GM18502 (cell line): ENCODE measurements around the gene FBL.

Experiments used
- ATAC-seq: cut with Tn5 transposase; IDR thresholded peaks from one replicate; pipeline ENCODE4 v1.9.1; 2021; ENCODE audit warnings: mild to moderate bottlenecking; ENCODE audit not compliant: unreplicated experiment, poor library complexity

FBL gene

GRCh38 chr19:39843919-39844793 lies 2.0 kb downstream of the FBL start:
- no peak for ATAC-seq

DNA sequence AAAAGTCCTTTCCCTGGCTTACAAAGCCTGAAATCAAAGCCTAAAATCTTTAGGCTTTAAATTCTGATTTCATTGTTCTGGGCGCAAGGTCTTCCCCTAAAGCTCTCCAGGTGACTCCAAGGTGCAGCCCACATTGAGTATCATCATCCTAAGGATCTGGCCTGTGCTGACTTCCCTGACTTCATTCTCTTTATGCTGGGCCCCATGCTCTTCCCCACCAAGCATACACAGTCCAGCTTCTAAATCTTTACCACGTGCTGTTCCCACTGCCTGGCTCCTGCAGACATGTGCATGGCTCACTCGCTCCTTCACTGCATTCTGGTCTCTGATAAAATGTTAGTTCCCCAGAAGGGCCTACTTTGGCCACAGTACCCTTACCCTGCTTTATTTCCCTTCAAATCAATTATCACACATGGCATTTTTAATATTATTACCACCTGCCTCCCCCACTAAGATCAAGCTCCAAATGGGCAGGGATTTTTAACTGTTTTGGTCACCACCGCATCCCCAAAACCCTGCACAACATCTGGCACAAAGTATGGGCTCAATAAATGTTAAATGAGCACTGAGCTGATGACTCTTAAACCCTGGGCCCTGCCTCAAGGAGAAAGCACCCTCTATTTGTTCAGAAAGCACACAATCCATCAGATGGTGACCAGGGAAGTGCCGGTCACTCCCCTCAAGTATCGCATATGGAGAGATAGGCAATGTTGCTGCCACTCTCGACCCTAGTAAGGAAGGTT lies 3.3 kb downstream of the FBL start:
- ATAC-seq = no peak

DNA sequence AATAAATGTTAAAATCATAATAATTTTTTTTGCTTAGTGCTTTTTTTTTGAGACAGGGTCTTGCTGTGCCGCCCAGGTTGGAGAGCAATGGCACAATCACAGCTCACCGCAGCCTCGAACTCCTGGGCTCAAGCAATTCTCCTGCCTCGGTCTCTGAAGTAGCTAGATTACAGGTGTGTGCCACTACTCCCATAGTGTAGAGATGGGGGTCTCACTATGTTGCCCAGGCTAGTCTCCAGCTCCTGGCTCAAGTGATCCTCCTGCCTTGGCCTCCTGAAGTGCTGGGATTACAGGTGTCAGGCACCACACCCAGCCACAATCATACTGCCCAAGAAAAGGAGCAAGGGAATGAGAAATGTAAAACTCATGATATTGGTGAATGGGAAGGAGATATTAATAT lies 5.1 kb downstream of the FBL start:
- ATAC-seq = no peak

- no peak for ATAC-seq
Measured at GRCh38 chr19:39840492-39840891, 5.7 kb downstream of the FBL start.

GRCh38 chr19:39839678-39840327 lies 6.4 kb downstream of the FBL start:
- ATAC-seq = no peak

DNA sequence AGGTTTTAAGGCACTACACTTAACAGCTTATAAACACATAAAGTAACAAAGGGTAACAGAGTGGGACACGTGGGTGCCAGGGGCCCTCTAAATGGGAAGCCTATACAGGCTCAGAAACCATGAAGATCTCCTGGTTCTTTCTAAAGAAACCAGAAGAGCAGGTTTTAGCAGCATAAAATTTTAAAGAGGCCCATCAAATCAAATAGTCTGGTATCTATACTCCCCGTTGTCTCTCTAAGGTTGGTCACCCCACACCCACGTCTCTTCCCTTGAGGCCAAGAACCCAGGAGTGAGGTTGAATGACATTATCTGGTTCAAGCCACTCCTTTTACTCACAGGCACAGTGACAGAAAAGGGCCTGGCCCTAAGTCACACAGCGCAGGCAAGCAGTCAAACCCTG lies 7.6 kb downstream of the FBL start:
- ATAC-seq = no peak

DNA sequence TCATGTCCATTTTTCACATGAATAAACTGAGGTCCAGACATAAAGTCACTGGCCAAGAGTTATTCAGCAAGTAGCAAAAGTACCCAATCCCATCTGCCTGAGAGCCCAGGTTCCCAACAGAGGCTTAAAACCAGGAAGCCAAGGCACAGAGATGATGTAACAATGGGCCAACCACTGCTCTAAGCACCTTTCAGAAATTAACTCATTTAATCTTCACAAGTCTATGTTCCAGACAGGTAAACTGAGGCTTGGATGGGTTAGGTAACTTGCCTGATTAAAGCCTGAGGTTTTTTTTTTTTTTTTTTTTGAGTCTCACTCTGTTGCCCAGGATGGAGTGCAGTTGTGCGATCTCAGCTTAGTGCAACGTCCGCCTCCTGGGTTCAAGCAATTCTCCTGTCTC lies 8.2 kb downstream of the FBL start:
- ATAC-seq = no peak

GRCh38 chr19:39834287-39834841 lies 11.8 kb downstream of the FBL start:
- ATAC-seq = peak; percentile 1

GRCh38 chr19:39833464-39834286 lies 12.5 kb downstream of the FBL start, which contains the start of gene DYRK1B:
TSS of gene DYRK1B (minus strand) at chr19:39834162. CDS start at chr19:39831867, 2,295 bp downstream.
- peak; percentile 87 for ATAC-seq

- peak; percentile 12 for ATAC-seq
Measured at GRCh38 chr19:39833160-39833463, 13.1 kb downstream of the FBL start.

DNA sequence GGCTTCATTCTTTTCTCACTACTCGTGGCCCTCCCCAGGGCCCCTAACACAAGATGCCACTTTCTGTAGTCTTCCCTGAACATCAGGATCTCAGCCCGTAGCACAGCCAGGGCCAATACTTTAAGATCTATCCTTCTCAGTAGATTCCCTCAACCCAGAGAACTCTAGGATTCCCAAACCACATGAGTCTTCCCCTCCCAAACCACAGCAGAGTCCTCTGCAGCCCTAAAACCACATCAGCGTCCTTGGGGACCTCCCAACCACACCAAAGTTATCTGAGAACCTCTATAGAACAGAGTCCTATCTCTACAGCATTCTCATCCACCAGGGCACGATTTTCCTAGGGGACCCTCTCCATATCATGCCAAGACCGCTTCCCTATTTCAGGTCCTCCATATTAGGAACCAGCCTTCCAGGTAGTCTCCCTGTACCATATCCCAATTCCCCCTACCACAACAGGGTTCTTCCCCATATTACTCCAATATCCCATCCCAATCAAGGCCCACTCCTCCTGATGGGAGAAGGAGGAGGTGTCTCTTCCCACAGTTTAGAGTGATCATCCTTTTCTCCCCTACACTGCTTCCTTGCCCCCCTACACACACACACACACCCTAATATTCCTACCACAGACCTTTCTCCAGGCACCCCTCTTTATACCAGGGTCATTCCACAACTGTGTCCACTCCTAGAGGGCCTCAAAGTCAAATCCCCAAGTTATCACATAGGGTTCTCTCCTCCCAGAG lies 13.7 kb downstream of the FBL start:
- ATAC-seq = no peak

GRCh38 chr19:39831679-39832078 lies 14.5 kb downstream of the FBL start:
- no peak for ATAC-seq

GRCh38 chr19:39830847-39831246 lies 15.3 kb downstream of the FBL start:
- no peak for ATAC-seq

- no peak for ATAC-seq
Measured at GRCh38 chr19:39830406-39830805, 15.8 kb downstream of the FBL start.

GRCh38 chr19:39829702-39830275 lies 16.4 kb downstream of the FBL start:
- no peak for ATAC-seq

- no peak for ATAC-seq
Measured at GRCh38 chr19:39828654-39829032, 17.5 kb downstream of the FBL start.

GRCh38 chr19:39828015-39828653 lies 18.0 kb downstream of the FBL start:
- ATAC-seq = no peak

- ATAC-seq = no peak
Measured at GRCh38 chr19:39827216-39827615, 19.0 kb downstream of the FBL start.
